Urinary bladder (tissue), 4 donors: ENCODE results near the gene ZNF672. TPM values are rescaled to one million over a fixed set of nuclear protein-coding genes. Genes with fewer than 3 reads are reported as not detected.

Source experiments
- DNase-seq: peaks from one replicate; pipeline ENCODE4 v3.0.0-alpha.2; 2015; ENCODE audit errors: extremely low spot score
- H3K27ac ChIP-seq: one replicate; pipeline ENCODE4 v1.5.1; 2013; ENCODE audit warnings: low read depth, mild to moderate bottlenecking, moderate library complexity
- H3K36me3 ChIP-seq: one replicate; pipeline ENCODE4 v1.6.1; 2013; ENCODE audit warnings: mild to moderate bottlenecking, moderate library complexity; ENCODE audit not compliant: insufficient read depth
- H3K4me1 ChIP-seq: one replicate; pipeline ENCODE4 v1.6.1; 2013; ENCODE audit warnings: mild to moderate bottlenecking, moderate library complexity; ENCODE audit not compliant: insufficient read depth
- H3K4me3 ChIP-seq: one replicate; pipeline ENCODE4 v1.5.1; 2013; ENCODE audit warnings: low read depth, low read length
- WGBS: extraction: QIAGEN DNeasy Blood & Tissue Kit; methylation state at CpG from one replicate; pipeline ENCODE4 v1.1.7; 2013; 5-methylcytosine and 5-hydroxymethylcytosine counted together
- polyA plus RNA-seq: library from polyadenylated mRNA; stranded (reverse); fragments of 200-250 nt; gene quantifications from one replicate; pipeline ENCODE4 v1.2.3, GENCODE V29; 2013
- total RNA-seq: library from RNA; depleted of rRNA; stranded (reverse); fragments of >200 nt; gene quantifications from one replicate; pipeline ENCODE4 v1.2.3, GENCODE V29; 2014
- donor health status: healthy with polysubstance abuse.
- donor health status: healthy.

ZNF672 gene
- total and polyA plus RNA-seq, 2 donors: 12.9 to 32.5 TPM

DNA sequence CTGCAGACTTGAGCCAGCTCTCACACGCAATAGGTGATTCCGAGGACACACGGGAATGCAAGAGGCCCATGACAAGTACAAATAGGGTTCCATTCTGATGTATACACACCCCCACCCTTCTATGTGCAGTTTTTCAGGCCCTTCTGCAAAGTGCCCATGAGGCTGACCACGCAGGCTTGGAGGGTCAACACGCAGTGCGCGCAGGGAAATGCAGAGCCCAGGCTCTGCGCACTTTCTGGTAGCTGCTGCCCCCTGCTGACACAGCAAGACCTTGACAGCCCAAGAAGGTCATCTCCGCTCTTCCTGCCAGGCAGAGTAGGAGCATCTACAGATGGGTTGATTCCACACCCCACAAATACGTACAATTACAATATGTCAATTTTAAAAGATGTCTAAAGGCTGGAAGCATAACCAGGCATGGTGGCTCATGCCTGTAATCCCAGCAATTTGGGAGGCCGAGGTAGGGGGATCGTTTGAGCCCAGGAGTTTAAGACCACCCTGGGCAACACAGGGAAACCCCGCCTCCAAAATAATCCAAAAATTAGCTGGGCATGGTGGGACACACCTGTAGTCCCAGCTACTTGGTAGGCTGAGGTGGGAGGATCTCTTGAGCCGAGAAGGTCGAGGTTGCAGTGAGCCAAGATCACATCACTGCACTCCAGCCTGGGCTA lies 30.8 kb upstream of the ZNF672 start:
- no peak for DNase-seq
- 42% methylated on average over 15 of the region's 15 CpGs for WGBS

DNA sequence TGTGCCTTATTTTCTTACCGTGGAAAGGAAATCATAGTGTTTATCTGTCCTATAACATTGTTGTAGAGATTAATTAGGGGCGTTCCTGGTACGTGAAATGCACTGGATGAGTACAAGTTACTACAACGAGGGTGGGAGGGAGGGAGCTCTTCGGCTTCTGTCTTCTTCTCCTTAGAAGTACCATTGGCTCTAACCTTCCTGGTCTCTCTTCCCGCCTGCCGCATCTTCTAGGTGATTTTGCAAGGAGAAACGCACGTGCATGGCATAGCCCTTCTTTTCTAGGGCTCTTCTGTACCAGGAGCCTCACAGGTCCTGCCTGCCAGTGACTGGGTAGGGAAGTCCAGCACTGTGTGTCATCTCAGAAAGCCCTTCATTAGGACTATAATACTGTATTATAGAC lies 29.1 kb upstream of the ZNF672 start:
- 78% methylated on average over 9 of the region's 9 CpGs for WGBS
- H3K27ac ChIP-seq: no peak overlapping the region
- H3K36me3 ChIP-seq: no peaks in the 10 kb centered on the region
- no peak for DNase-seq
- H3K4me1 ChIP-seq: no peaks in the 10 kb centered on the region
- no peak overlapping the region for H3K4me3 ChIP-seq

More for the DNA sequence above, 30.8 kb upstream of the ZNF672 start:
- Histone ChIP-seq H3K4me1 (no peaks in the 10 kb centered on the region), H3K36me3 (no peaks in the 10 kb centered on the region), H3K27ac (no peak overlapping the region), H3K4me3 (no peak overlapping the region)

DNA sequence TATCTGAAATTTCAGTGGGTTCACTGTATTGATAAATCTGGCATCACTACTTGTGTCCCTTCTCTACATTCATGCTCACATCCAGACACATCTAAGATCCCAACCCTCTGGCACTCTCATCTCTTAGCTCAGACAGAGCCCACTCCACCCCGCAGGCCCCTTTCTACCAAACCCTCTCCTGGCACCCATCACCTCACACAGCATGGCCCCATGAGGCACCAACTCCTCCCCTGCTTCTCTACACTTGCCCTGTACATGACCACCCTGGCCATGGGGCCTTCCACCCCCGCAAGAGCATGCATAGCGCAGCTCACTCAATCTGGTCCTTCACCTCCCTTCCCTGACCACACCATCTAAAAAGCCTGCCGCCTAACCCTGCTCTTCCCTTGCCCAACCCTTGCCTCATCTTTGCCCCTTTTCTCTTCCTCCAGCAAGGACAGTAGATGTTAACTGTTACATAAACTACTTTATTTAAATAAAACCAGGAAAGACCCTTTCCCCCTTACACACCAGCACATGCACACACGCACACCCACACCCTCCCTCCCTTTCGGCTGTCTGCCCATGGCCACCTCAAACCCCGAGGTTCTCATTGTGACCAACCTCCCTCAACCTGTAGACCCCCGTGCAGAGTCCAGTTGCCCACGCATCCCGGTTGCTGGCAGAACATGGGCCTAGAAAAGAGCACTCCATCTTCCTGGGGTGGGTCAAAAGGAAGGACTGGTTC lies 27.9 kb upstream of the ZNF672 start:
- Histone ChIP-seq H3K4me3 (no peak overlapping the region), H3K27ac (no peak overlapping the region), H3K4me1 (no peaks in the 10 kb centered on the region), H3K36me3 (peaks cover 3% of the 10 kb centered on the region)
- DNase-seq: no peak
- 82% methylated on average over 10 of the region's 10 CpGs for WGBS

DNA sequence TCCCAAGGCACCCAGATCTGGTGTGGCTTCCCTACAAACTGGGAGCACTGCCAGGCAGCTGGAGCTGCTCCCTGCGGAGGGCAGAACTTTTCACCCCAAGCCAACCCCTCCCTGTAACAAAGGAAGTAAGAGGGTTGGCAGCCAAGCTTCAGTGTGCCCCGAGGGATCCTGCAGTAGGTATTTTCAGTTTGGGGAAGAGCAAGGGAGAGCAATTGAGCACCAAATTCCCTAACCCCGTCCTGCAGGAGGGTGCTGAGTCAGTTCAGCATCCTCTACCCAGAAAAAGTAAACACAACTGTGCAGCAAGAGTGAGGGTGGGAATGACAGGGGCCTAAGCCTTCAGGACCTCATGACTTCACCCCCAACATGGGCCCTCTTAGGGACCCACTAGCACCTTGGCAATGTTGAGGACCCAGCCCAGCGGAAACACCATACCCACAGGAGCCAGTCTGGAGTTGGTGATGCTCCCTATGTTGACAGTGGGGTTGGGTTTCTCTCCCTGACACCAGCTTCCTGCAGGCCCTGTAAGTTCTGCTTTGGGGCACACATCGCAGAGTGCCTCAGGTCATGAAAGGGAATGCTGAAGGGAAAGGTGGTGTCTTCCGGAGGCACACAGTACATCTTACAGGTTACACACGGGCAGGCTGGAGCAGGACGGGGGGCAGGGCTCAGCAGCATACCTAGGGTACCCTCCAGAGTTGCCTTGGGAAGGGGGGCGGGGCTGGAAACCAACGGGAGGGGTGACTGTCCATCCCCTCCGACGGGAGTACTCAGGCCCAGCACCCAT lies 27.1 kb upstream of the ZNF672 start:
- no peak overlapping the region for H3K4me3 ChIP-seq
- no peak for DNase-seq
- H3K4me1 ChIP-seq: no peaks in the 10 kb centered on the region
- WGBS: 68% methylated on average over 12 of the region's 12 CpGs
- H3K36me3 ChIP-seq: peaks cover 3% of the 10 kb centered on the region
- H3K27ac ChIP-seq: no peak overlapping the region

DNA sequence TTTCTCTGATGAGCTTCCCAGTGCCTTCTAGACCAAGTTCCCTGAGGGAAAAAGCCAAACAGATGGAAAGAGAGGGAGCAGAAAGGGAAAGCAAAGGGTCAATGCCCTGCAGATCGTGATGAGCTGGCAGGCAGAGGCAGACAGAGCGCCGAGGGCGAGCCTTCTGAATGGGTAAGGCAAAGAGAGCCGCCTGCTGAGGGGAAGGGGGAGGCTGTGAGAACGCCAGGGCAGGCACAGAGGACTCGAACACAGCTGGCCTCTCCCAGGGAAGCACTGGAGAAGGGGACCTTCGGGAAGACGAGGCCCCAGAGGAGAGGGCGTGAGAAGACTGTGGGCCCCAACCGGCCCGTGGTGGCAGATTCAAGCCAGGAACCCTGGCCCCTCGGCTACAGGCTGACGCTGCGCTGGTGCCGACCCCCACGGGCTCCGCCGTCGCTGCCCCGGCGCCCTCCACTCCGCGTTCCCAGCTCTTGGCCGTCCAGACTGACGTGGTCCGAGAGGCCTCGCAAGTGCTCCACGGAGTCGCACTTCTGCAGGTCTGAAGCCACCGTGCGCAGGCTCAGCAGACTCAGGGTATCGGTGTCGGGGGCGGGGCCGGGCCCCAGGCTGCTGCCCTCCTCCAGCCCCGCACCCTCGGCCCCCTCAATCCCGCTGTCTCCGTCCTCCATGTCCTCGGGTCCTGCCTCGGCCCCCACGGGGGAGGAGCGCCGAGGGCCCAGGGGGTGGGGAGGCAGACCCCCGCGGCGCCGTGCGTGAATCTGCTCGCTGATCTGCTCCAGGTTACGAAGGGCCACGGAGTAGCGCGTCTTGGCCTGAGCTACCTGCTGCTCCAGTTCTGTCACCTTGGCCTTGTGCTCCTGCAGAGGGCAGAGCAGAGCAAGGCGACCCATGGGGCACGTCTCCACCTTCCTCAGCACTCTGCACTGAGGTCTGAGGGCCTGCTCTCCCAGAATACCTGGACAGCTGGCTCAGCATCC lies 26.2 kb upstream of the ZNF672 start:
- WGBS: 84% methylated on average over 57 of the region's 57 CpGs
- Histone ChIP-seq H3K36me3 (peaks cover 3% of the 10 kb centered on the region), H3K27ac (no peak overlapping the region), H3K4me1 (no peaks in the 10 kb centered on the region), H3K4me3 (no peak overlapping the region)
- DNase-seq: no peak

DNA sequence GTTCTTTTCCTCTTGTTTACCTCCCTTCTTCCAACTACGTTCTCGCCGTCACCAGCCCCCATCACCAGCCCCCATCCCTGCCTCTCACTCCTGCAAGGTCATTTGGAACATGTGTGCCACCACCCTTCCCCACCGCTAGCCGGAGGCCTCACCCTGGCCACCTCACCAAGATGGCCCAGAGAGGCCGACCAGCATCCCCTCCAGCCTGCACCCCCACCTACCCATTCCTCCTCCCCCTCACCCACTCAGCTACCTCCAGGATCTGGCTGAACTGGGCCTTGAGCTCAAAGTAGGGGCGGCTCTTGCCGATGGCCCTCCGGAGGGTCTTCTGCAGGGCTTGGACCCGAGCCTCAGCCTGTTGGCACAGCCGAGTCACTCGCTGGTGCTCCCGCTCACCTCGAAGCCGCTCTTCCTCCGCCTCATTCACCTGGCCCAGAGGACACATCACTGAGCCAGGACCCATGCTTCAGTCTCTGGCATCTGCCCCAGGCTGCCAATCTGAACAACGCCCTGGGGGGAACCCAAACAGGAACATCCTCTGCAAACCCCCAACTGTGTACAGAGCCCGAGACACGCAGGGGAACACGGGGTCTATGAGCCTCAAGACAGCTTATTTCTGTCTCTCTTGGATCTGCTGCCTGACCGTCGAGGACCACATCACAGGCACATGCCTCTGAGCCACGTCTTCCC lies 25.1 kb upstream of the ZNF672 start:
- no peak for DNase-seq
- peaks cover 3% of the 10 kb centered on the region for H3K36me3 ChIP-seq
- 95% methylated on average over 23 of the region's 23 CpGs for WGBS
- H3K27ac ChIP-seq: no peak overlapping the region
- no peak overlapping the region for H3K4me3 ChIP-seq
- no peaks in the 10 kb centered on the region for H3K4me1 ChIP-seq

DNA sequence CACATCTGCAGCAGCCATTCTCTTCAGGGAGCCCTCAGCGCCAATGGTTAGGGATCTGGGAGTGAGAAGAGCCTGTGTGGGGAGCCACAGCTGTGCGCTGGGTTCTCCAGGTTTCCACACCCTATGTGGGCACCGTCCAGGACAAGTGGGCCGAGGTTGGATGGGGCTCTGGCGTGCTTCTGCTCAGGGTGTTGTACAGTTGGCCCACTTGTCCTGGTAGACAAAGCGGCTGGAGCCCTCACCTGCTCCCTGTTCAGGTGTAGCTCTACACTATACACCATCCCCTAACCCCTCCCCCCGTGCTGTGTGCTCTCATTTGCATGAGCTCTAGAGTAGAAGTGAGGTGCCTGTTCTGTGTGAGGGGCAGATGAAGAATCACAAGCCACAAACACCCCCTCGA lies 24.5 kb upstream of the ZNF672 start:
- no peaks in the 10 kb centered on the region for H3K4me1 ChIP-seq
- 91% methylated on average over 8 of the region's 8 CpGs for WGBS
- H3K4me3 ChIP-seq: no peak overlapping the region
- peaks cover 3% of the 10 kb centered on the region for H3K36me3 ChIP-seq
- H3K27ac ChIP-seq: no peak overlapping the region
- no peak for DNase-seq

DNA sequence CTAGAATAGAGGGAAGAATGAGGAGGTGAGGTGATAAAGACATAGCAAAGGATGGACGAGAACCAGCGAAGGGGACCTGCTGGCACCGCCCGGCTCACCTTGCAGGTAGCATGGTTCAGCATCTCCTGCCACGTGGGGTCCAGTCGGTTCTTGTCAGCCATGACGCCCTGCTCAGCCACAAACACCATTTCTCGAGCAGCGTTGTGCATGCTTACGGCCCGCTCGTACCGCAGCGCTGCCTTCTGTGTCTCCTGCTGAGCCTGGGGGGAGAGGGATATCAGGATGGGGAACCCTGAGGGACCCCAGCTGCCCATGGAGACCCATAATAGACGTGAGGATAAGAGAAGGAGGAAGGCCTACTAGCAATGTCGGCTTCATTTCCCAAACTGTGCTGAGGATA lies 23.7 kb upstream of the ZNF672 start:
- no peak for DNase-seq
- WGBS: 89% methylated on average over 16 of the region's 16 CpGs
- Histone ChIP-seq H3K4me1 (no peaks in the 10 kb centered on the region), H3K4me3 (no peak overlapping the region), H3K36me3 (peaks cover 3% of the 10 kb centered on the region), H3K27ac (no peak overlapping the region)

DNA sequence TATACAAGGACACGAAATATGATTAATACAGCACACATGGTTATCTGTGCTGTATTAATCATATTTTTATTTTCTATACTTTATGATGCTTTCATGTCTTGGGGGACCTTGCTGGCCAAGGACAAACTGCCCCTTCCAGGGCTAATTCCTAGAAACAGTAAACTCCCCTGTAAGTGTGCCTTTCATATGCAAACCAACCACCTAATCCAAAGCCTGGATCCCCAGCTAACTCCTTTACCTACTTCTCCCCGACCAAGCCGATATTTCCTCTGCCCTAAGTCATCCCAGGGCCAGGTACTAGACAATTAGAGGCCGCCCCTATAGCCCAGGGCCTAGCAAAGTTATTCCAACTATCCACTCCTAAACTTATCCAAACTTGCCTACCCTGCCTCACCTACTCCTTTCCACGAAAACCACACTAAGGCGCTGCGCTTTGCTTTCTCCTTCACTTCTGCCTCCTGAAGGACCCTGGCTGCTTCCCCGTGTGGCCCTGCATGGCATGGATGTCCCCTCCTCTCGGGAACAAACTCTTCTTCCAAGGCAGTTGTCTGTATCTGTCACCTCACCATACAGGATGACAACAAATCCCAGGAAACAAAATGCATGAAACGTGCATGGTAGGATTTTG lies 22.5 kb upstream of the ZNF672 start:
- 90% methylated on average over 10 of the region's 10 CpGs for WGBS
- H3K36me3 ChIP-seq: peaks cover 3% of the 10 kb centered on the region
- no peak for DNase-seq
- no peak overlapping the region for H3K4me3 ChIP-seq
- H3K4me1 ChIP-seq: no peaks in the 10 kb centered on the region
- no peak overlapping the region for H3K27ac ChIP-seq

DNA sequence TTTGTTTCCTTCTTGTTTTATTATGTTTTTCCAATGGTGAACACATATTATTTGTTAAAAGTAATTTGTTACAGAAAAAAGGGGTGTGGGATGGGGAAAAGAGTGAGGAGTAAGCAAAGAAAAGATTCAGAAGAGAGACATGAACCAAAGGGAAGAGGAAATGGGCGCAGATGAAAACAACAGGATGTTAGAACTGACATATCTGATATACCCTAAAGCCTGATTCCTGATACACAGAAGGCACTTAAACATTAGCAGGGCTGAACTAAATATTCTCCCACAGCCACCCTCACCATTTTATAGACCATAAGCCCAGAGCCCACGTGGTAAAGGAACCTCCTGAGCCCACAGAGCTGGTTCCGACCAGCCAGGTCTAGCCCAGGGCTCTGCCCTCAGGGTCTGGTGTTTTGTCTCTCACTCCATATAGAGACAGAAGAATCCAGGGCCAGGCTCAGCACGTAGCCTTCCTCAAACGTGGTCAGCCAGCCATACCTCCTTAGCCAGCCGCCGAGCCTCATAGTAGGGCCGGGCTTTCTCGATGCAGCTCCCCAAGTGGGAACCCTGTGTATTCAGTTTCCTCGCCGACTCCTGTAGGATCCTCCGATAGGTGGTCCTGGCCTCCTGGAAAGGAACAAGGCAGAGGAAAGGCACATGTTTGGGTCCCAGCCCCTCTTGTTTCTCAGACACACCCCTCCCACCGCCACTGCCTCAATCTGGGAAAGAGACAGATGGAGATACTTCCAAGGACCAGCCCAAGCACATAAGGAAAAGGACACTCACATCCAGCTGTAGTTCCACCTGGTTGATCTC lies 21.8 kb upstream of the ZNF672 start:
- H3K4me1 ChIP-seq: no peaks in the 10 kb centered on the region
- 89% methylated on average over 13 of the region's 13 CpGs for WGBS
- H3K27ac ChIP-seq: no peak overlapping the region
- no peak overlapping the region for H3K4me3 ChIP-seq
- H3K36me3 ChIP-seq: peaks cover 3% of the 10 kb centered on the region
- DNase-seq: no peak

DNA sequence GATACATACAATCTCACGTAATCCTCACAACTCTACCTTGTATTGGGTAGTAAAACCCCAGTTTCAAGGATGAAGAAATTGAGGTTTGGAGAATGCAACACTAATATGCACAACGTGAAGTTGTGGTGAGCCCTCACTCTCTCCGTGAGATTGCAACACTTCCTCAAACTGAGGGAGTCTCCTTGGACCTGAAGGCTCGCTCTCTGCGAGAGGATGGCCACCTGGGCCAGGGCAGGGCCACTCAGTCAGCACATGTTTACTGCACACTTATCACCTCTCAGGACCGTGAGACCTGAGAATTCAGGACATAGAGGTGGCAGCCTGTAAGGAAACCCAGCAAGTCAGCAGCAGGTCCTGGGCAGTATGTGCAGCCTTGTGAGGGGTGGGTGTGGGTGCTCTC lies 21.0 kb upstream of the ZNF672 start:
- WGBS: 87% methylated on average over 6 of the region's 6 CpGs
- Histone ChIP-seq H3K4me3 (no peak overlapping the region), H3K36me3 (peaks cover 3% of the 10 kb centered on the region), H3K4me1 (no peaks in the 10 kb centered on the region), H3K27ac (no peak overlapping the region)
- DNase-seq: no peak
